Colonic mucosa (tissue), 4 donors: ENCODE results near the gene SLC9A3. TPM values are rescaled to one million over a fixed set of nuclear protein-coding genes. Genes with fewer than 3 reads are reported as not detected.

Experiments used
- DNase-seq: peaks from one replicate; pipeline ENCODE4 v3.0.0-alpha.2; 2020
- H3K27ac ChIP-seq: fragments of 200-600 bp; one replicate; pipeline ENCODE4 v1.8.0; 2021
- H3K27me3 ChIP-seq: fragments of 200-600 bp; one replicate; pipeline ENCODE4 v1.8.0; 2021
- H3K36me3 ChIP-seq: fragments of 200-600 bp; one replicate; pipeline ENCODE4 v1.8.0; 2021
- H3K4me1 ChIP-seq: fragments of 200-600 bp; one replicate; pipeline ENCODE4 v1.8.0; 2021; ENCODE audit warnings: mild to moderate bottlenecking
- H3K4me3 ChIP-seq: fragments of 200-600 bp; one replicate; pipeline ENCODE4 v1.8.0; 2021
- H3K9ac ChIP-seq, 2 donors: one replicate each; pipeline ENCODE4 v1.7.0; 2013; ENCODE audit warnings: control low read depth in 2 of 2, low read depth in 2 of 2, low read length in 2 of 2
- H3K9me3 ChIP-seq: fragments of 200-600 bp; one replicate; pipeline ENCODE4 v1.8.0; 2021
- intact Hi-C: fragments of 100-400 bp; cut with DNase I; formaldehyde crosslinking; loops from one replicate; pipeline ENCODE4 v1.14.1; 2022
- total RNA-seq, 2 donors: library from RNA; stranded (reverse); fragmentation: NEBNext Ultra II Directional in 1 of 2; extraction: Animal tissue kit (Norgen Biotek cat#: 25700) in 1 of 2; gene quantifications; one replicate each; pipeline ENCODE4 v1.2.1, GENCODE V29; 2021
- TF ChIP-seq, protein P1 (sequence below): fragments of 200-600 bp; IDR thresholded peaks from one replicate; pipeline ENCODE4 v1.8.0; 2022; ENCODE audit warnings: antibody characterized with exemption, mild to moderate bottlenecking
- donor health status: healthy.
- donor health status: DM: no; HTN: no; CAD: no.
- donor health status: DM: no; HTN: no; CAD: no.

SLC9A3 gene
- total RNA-seq, 2 donors from 2014 or later: 70.0 to 78.8 TPM

DNA sequence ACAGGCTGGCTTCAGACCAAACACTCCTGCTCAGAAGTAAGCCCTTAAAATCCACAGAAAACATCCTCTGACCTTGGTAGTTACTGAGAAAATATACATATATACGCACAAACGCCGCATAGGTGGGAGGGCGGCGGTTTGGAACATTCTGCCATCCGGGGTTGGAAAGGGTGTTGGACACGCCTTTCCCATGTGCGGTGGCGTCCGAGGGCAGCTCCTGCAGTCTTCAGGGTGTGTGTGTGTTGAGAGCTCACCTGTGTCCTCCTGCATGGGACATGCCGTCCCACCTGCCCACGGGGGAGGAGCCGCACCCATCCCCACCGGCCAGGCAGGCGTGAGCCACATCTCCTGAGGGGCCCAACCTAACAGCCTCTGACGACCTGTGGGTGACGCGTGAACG, 28.2 kb downstream of the SLC9A3 start:
- Histone ChIP-seq H3K27ac (no peak overlapping the region), H3K4me1 (no peaks in the 10 kb centered on the region), H3K36me3 (no peaks in the 10 kb centered on the region), H3K9me3 (no peaks in the 10 kb centered on the region), H3K9ac (no peak overlapping the region), H3K27me3 (peaks cover 8% of the 10 kb centered on the region), H3K4me3 (no peak overlapping the region)
- intact Hi-C loops: no loop called here
- no peak for DNase-seq
- TF ChIP-seq, protein P1, sequence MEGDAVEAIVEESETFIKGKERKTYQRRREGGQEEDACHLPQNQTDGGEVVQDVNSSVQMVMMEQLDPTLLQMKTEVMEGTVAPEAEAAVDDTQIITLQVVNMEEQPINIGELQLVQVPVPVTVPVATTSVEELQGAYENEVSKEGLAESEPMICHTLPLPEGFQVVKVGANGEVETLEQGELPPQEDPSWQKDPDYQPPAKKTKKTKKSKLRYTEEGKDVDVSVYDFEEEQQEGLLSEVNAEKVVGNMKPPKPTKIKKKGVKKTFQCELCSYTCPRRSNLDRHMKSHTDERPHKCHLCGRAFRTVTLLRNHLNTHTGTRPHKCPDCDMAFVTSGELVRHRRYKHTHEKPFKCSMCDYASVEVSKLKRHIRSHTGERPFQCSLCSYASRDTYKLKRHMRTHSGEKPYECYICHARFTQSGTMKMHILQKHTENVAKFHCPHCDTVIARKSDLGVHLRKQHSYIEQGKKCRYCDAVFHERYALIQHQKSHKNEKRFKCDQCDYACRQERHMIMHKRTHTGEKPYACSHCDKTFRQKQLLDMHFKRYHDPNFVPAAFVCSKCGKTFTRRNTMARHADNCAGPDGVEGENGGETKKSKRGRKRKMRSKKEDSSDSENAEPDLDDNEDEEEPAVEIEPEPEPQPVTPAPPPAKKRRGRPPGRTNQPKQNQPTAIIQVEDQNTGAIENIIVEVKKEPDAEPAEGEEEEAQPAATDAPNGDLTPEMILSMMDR: no peak

GRCh38 chr5:494667-495255, 29.5 kb downstream of the SLC9A3 start:
- intact Hi-C loops: no loop called here
- H3K27me3 ChIP-seq: peaks cover 8% of the 10 kb centered on the region

DNA sequence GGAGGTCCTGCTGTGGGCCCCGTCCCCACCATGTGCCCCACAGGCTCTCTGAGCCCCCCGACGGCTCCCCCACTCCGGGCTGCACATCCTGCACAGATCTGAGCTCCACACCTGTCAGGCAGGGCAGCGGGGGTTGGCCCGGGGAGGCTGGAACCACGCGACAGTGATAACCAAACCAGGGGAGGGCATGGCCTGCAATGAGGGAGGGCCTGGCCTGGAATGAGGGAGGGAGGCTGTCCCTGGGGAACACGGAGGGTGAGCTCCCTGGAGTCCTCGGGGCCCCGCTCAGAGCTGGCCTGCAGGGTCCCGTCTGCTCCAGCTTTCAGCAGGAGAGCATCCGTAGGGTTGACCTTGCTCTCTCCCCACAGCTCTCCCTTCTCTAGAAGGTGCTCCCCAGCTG, 30.5 kb downstream of the SLC9A3 start:
- peaks cover 8% of the 10 kb centered on the region for H3K27me3 ChIP-seq
- TF ChIP-seq, protein P1: no peak

More at GRCh38 chr5:494667-495255, 29.5 kb downstream of the SLC9A3 start:
- H3K27ac ChIP-seq: no peak overlapping the region
- H3K9ac ChIP-seq: no peak overlapping the region
- no peaks in the 10 kb centered on the region for H3K4me1 ChIP-seq
- DNase-seq: no peak
- no peak overlapping the region for H3K4me3 ChIP-seq
- H3K9me3 ChIP-seq: no peaks in the 10 kb centered on the region
- TF ChIP-seq, protein P1: no peak
- H3K36me3 ChIP-seq: no peaks in the 10 kb centered on the region

DNA sequence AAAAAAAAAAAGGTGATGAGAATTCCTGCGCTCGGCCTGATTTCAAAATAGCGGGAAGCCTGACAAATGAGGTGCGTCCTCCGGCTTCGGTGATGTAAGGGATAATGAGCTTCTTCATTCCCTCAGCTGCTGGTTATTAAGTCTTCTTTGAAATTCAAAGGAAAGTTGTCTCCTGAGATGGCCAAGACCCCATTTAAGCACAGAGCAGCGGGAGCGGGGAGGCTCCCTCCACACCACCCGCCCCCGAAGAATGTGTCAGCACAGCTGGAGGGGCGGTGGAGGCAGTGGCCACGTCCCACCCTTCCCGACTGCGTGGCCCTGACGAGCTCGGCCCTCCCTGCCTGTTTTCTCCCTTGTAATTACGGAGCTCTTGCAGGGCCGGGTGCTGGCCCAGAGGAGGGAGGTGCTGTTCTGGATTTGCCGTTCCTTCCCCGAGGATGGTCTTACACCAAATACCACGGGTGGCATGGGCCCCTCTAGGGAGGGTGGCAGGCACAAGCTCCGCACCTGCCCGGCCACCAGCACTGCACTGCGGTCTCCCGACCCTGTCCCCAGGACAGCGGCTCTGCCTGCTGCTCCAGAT, 31.0 kb downstream of the SLC9A3 start:
- H3K27ac ChIP-seq: no peak overlapping the region
- peaks cover 8% of the 10 kb centered on the region for H3K27me3 ChIP-seq
- intact Hi-C loops: no loop called here
- no peak overlapping the region for H3K4me3 ChIP-seq
- DNase-seq: no peak
- H3K4me1 ChIP-seq: no peaks in the 10 kb centered on the region
- TF ChIP-seq, protein P1: no peak
- no peaks in the 10 kb centered on the region for H3K9me3 ChIP-seq
- no peak overlapping the region for H3K9ac ChIP-seq
- H3K36me3 ChIP-seq: no peaks in the 10 kb centered on the region

More for the DNA sequence above, 30.5 kb downstream of the SLC9A3 start:
- intact Hi-C loops: no loop called here
- DNase-seq: no peak
- Histone ChIP-seq H3K36me3 (no peaks in the 10 kb centered on the region), H3K4me1 (no peaks in the 10 kb centered on the region), H3K27ac (no peak overlapping the region), H3K4me3 (no peak overlapping the region), H3K9me3 (no peaks in the 10 kb centered on the region), H3K9ac (no peak overlapping the region)

GRCh38 chr5:492314-492893, 31.8 kb downstream of the SLC9A3 start:
- Histone ChIP-seq H3K36me3 (no peaks in the 10 kb centered on the region), H3K4me3 (no peak overlapping the region), H3K27ac (no peak overlapping the region), H3K4me1 (no peaks in the 10 kb centered on the region), H3K9me3 (no peaks in the 10 kb centered on the region), H3K27me3 (peaks cover 8% of the 10 kb centered on the region), H3K9ac (no peak overlapping the region)
- TF ChIP-seq, protein P1: no peak
- DNase-seq: no peak
- intact Hi-C loops: no loop called here
